Islet of Langerhans (tissue), 1 donor: ENCODE data around the gene CXCL9.
A peak's percentile ranks its signal among the peaks of the same experiment; 100 is the strongest.
"Not testable (repeated sequence)": the region's sequence is repeated elsewhere in the genome, so short reads cannot be mapped to it uniquely, and the experiment has no call there.

Experiments used
- FAIRE-seq: peaks from one replicate; lab custom pipeline; 2011; peaks lifted over from hg19 to GRCh38; lab: Jason Lieb, UNC

The CXCL9 gene

GRCh38 chr4:76011700-76012387, 4.5 kb upstream of the CXCL9 start:
- FAIRE-seq, result no peak

GRCh38 chr4:76011018-76011670, 3.8 kb upstream of the CXCL9 start:
- no peak for FAIRE-seq

- FAIRE-seq, result no peak
These were observed 3.3 kb upstream of the CXCL9 start for GRCh38 chr4:76010576-76010975.

GRCh38 chr4:76009311-76009710, 2.0 kb upstream of the CXCL9 start:
- no peak for FAIRE-seq

GRCh38 chr4:76003620-76004019, 3.7 kb downstream of the CXCL9 start:
- FAIRE-seq, result no peak

- no peak for FAIRE-seq
These were observed 4.3 kb downstream of the CXCL9 start for GRCh38 chr4:76003035-76003434.

- no peak for FAIRE-seq
These were observed 5.1 kb downstream of the CXCL9 start for GRCh38 chr4:76002176-76002575.

GRCh38 chr4:76001700-76002099, 5.6 kb downstream of the CXCL9 start:
- FAIRE-seq, result no peak

- FAIRE-seq, result no peak
These were observed 7.0 kb downstream of the CXCL9 start for GRCh38 chr4:76000279-76000678.

- FAIRE-seq, result not testable (repeated sequence)
These were observed 8.7 kb downstream of the CXCL9 start for GRCh38 chr4:75998525-75999147.

GRCh38 chr4:75997946-75998345, 9.4 kb downstream of the CXCL9 start:
- no peak for FAIRE-seq

- FAIRE-seq, result no peak
These were observed 10.2 kb downstream of the CXCL9 start for GRCh38 chr4:75997081-75997480.

GRCh38 chr4:75995727-75996126, 11.6 kb downstream of the CXCL9 start:
- FAIRE-seq, result peak; percentile 84

GRCh38 chr4:75992462-75992861, 14.8 kb downstream of the CXCL9 start:
- no peak for FAIRE-seq

GRCh38 chr4:75989846-75990528, 17.3 kb downstream of the CXCL9 start:
- no peak for FAIRE-seq

GRCh38 chr4:75985116-75985515, 22.2 kb downstream of the CXCL9 start:
- no peak for FAIRE-seq

- FAIRE-seq, result no peak
These were observed 26.7 kb downstream of the CXCL9 start for GRCh38 chr4:75980576-75980975.

GRCh38 chr4:75976177-75976576, 31.1 kb downstream of the CXCL9 start:
- no peak for FAIRE-seq

GRCh38 chr4:75973766-75974165, 33.5 kb downstream of the CXCL9 start:
- FAIRE-seq, result no peak

- FAIRE-seq, result no peak
These were observed 39.2 kb downstream of the CXCL9 start for GRCh38 chr4:75968084-75968483.

- no peak for FAIRE-seq
These were observed 43.8 kb downstream of the CXCL9 start for GRCh38 chr4:75963558-75963957.

GRCh38 chr4:75962072-75962471, 45.2 kb downstream of the CXCL9 start:
- not testable (repeated sequence) for FAIRE-seq

GRCh38 chr4:75958546-75958945, 48.8 kb downstream of the CXCL9 start:
- FAIRE-seq, result not testable (repeated sequence)
